GM12865 (cell line): ENCODE results near the gene PPP2R3B.

Experiments
- DNase-seq: peaks from one replicate; pipeline ENCODE4 v3.0.0; 2010; ENCODE audit warnings: low read depth
- H3K4me3 ChIP-seq: 2 replicates; pipeline ENCODE4 v1.5.1; 2011; ENCODE audit warnings: mild to moderate bottlenecking, low read depth, low read length, control low read depth
- CTCF ChIP-seq: IDR thresholded peaks from 2 replicates; pipeline ENCODE4 v1.5.1; 2011; ENCODE audit warnings: low read length, control low read depth, low read depth, inconsistent platforms; ENCODE audit not compliant: insufficient read depth; ENCODE audit errors: missing control alignments

Gene PPP2R3B

GRCh38 chrX:368811-369562 lies 17.7 kb downstream of the PPP2R3B start:
- no peak for DNase-seq
- no peak overlapping the region for H3K4me3 ChIP-seq
- TF ChIP-seq CTCF = no peak

- no peak overlapping the region for H3K4me3 ChIP-seq
- TF ChIP-seq CTCF = no peak
Measured at GRCh38 chrX:367866-368265, 18.8 kb downstream of the PPP2R3B start.

GRCh38 chrX:367349-367748 lies 19.4 kb downstream of the PPP2R3B start:
- TF ChIP-seq CTCF = no peak
- no peak overlapping the region for H3K4me3 ChIP-seq
- no peak for DNase-seq

More at GRCh38 chrX:367866-368265, 18.8 kb downstream of the PPP2R3B start:
- no peak for DNase-seq

GRCh38 chrX:363621-364375 lies 22.9 kb downstream of the PPP2R3B start:
- TF ChIP-seq CTCF = no peak
- no peak overlapping the region for H3K4me3 ChIP-seq
- DNase-seq = no peak

- H3K4me3 ChIP-seq = no peak overlapping the region
- TF ChIP-seq CTCF = no peak
- DNase-seq = no peak
Measured at GRCh38 chrX:362937-363620, 23.6 kb downstream of the PPP2R3B start.

GRCh38 chrX:362351-362750 lies 24.4 kb downstream of the PPP2R3B start:
- H3K4me3 ChIP-seq = no peak overlapping the region
- no peak for TF ChIP-seq CTCF
- DNase-seq = no peak
